ENCODE measurements around the gene TTC36.
"Not testable (repeated sequence)": the region's sequence is repeated elsewhere in the genome, so short reads cannot be mapped to it uniquely, and the experiment has no call there.

The TTC36 gene

DNA sequence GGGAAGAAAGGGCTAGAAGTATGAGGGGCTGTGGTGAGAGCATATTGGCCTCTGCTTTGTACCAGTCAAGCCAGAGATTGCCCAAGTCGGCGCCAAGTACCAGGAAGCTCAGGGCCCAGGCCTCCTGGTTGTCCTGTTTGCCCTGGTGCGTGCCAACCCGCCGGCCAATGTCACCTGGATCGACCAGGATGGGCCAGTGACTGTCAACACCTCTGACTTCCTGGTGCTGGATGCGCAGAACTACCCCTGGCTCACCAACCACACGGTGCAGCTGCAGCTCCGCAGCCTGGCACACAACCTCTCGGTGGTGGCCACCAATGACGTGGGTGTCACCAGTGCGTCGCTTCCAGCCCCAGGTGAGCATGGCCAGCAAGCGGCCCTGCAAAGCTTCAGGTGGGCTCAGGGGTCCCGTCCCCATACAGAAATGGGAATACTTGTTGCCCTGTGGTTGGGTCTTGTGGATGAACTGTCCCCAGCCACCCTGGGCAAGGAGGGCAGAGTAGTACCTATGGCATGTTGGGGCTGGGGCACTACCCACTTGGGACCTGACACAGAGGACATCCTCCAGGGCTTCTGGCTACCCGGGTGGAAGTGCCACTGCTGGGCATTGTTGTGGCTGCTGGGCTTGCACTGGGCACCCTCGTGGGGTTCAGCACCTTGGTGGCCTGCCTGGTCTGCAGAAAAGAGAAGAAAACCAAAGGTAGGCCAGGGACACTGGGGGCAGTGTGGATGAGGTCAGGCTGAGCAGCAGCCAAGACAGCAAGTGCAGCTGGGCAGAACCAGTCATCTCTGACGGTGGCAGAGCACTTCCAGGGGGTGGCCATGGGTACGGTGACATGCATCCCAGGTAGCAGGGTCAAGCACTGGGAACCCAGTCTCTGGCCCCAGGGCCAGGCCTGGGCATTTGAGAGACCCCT is 5.8 kb downstream of the TTC36 start:
- DNase-seq = no peak

DNA sequence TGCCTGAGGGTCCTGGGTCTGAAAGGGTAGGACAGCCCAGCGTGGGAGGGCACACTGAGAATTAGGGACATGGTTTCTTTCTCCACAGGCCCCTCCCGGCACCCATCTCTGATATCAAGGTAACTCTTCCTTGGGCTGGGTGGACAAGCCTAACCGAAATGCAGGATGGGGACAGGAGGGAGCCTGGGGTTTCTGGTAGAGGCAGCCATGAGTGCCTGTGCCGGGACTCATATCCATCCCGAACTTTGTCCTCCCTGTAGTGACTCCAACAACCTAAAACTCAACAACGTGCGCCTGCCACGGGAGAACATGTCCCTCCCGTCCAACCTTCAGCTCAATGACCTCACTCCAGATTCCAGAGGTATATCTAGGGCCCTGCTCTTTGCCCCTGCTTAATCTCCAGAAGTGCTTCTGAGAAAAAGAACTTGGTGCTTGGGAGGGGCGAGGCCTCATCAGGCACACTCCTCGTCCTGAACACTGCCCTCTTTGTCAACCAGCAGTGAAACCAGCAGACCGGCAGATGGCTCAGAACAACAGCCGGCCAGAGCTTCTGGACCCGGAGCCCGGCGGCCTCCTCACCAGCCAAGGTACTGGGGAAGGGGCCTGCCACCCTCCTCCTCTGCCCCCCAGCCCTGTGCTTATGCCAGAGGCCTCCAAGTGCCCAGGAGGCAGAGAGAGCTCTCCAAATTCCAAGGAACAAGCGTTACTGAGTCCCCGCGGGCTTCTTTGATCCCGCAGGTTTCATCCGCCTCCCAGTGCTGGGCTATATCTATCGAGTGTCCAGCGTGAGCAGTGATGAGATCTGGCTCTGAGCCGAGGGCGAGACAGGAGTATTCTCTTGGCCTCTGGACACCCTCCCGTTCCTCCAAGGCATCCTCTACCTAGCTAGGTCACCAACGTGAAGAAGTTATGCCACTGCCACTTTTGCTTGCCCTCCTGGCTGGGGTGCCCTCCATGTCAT is 6.8 kb downstream of the TTC36 start:
- no peak for DNase-seq

DNA sequence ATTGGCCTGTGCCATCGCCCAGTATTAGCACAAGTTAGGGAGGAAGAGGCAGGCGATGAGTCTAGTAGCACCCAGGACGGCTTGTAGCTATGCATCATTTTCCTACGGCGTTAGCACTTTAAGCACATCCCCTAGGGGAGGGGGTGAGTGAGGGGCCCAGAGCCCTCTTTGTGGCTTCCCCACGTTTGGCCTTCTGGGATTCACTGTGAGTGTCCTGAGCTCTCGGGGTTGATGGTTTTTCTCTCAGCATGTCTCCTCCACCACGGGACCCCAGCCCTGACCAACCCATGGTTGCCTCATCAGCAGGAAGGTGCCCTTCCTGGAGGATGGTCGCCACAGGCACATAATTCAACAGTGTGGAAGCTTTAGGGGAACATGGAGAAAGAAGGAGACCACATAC is 8.0 kb downstream of the TTC36 start:
- no peak for DNase-seq

DNA sequence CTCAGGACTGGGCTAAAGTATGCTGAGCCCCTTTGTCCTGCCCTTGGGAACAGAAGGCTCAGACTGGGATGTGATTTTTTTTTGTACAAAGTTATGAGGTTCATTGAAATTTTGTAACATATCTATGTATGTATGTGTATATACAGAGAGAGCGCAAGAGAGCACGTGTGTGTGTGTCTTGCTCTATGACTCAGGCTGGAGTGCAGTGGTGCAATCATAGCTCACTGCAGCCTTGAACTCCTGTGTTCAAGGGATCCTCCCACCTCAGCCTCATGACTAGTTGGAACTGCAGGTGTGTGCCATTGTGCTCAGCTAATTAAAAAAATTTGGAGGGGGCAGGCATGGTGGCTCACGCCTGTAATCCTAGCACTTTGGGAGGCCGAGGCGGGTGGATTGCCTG is 9.5 kb downstream of the TTC36 start:
- no peak for DNase-seq

DNA sequence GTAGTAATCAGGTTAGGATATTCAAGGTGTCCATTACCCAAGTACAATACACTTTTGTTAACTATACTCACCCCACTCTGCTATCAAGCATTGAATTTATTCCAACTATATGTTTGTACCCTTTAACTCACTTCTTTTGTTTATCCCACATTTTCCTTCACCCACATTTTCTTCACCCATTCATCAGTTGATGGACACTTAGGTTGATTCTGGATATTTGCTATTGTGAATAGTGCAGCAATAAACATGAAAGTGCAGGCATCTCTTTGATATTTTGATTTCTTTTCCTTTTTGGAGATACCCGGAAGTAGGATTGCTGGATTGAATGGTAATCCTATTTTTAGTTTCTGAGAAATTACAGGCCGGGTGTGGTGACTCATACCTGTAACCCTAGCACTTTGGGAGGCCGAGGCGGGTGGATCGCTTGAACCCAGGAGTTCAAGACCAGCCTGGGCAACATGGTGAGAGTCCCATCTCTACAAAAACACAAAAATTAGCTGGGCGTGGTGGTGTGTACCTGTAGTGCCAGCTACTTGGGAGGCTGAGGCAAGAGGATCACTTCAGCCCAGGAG is 10.2 kb downstream of the TTC36 start:
- DNase-seq = no peak

DNA sequence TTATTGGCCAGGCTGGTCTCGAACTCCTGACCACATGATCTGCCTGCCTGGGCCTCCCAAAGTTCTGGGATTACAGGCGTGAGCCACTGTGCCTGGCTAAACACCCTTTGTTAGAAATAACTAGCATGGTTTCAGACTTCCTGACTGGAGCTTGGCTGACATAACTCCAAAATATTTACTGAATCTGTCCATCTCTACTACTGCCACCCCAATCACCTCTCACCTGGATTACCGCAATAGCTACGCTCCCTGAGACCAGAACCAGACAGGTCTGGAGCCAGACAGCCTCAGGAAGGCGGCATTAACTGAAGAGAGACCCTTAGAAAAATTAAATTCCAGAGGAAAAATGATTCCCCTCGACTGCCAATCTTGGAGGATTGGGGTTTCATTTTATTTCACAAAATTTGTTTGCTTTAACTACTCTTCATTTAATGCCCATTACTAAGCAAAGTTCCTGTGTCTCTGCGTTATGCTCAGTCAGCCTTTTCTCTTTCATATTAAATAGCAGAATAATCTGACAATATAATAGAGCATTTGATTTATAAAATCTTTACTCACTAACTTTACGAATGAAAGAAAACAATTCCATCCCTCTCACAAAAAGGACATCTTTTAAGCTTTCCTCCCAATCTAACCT is 16.9 kb downstream of the TTC36 start:
- no peak for DNase-seq

DNA sequence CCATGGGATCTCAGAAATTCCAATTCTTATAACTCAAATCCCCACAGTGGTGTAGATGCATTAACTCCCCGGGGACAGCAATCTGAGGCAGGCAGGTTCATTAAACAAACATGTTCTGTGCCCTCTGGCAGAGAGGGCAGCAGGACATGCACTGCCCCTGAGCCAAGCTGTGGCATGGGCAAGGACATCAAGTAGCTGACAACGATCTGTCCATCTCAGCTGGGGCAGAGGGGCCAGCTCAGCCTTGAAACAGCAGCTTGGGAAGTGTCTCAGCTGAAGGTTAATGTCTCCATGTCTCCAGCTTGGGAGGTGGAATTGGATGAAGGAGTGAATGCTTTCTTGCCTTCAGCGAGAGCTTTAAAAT is 17.4 kb downstream of the TTC36 start:
- DNase-seq = no peak

DNA sequence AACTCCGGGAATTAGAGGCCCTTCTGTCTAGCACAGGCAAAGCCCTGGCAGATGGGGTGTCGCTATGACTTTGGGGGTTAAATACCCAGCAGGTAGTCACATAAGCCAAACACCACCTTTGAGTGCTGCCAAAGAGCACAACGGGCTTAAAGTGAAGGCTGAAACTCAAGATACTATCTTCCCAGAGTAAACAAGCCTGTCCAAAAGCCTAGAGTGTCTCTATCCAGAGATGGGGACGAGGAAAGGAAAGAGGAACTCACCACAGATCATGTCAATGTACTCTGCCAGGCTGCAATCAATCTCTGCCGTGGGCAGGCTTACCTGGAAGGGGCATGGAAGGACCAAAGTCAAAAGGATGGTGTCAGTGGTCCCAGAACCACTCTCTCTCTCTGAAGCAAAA is 18.3 kb downstream of the TTC36 start:
- no peak for DNase-seq

DNA sequence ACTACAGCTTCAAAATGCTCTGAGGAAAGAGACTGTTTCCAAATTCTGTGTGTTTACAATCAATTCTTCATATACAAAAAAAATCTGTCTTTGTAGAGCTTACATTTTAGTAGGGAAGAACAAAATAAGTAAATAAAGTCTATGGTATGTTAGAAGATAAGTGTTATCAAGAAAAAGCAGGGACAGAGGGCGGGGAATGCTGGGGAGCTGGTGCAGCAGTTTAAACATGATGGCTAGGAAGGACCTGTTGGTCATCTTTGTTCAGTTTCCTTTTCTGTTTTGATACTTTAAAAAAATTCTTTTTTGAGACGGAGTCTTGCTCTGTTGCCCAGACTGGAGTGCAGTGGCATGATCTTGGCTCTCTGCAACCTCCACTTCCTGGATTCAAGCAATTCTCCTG is 19.9 kb downstream of the TTC36 start:
- no peak for DNase-seq

DNA sequence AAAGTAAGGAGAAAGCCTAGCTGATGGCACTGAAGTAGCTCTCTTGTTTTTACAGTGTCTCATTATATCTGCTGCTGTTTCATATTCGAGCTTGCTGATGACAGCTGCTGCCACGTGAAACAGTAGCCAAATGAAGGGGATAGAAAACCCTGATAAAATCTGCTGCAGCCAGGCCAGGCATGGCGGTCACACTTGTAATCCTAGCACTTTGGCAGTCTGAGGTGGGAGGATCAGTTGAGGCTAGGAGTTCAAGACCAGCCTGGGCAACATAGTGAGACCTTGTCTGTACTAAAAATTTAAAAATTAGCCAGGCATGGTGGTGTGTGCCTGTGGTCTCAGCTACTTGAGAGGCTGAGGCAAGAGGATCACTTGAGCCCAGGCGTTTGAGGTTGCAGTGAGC is 25.1 kb downstream of the TTC36 start:
- DNase-seq = no peak

DNA sequence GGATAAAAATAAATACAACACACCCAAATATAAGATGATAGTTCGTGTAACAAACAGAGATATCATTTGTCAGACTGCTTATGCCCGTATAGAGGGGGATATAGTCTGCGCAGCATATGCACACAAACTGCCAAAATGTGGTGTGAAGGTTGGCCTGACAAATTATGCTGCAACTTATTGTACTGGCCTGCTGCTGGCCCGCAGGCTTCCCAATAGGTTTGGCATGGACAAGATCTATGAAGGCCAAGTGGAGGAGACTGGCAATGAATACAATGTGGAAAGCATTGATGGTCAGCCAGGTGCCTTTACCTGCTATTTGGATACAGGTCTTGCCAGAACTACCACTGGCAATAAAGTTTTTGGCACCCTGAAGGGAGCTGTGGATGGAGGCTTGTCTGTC is 33.5 kb downstream of the TTC36 start:
- DNase-seq = no peak

DNA sequence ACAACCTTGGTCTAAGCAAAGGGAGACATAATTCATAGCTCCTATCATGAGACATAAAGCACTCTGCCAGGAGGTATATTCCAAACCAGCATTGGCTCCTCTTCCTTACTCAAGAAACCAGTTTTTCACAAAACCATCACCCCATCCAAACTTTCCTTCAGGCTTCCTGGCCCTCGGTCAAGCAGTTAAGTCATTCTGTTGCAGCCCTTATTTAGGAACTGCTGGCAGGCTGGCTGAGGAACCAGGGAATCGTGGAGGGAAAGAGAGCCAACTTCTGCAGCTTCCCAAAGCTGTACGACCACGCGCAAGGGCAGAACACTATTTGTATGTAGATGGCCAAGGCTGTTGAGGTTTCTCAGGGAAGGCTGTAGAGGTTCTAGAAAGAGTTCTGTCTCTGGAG is 37.8 kb downstream of the TTC36 start:
- DNase-seq = no peak

DNA sequence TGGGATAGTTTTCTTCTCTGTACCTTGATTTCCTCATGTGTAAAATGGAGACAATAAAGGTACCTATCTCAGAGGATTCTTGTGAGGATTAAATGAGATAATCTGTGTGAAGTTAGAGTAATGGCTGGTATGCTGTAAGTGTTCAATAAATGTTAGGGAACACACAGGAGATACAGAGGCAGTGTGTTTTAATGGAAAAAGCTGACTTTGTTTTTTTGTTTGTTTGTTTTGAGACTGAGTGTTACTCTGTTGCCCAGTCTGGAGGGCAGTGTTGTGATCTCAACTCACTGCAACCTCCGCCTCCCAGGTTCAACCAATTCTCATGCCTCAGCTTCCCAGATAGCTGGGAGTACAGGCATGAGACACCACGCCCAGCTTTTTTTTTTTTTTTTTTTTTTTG is 42.4 kb downstream of the TTC36 start:
- DNase-seq = no peak

DNA sequence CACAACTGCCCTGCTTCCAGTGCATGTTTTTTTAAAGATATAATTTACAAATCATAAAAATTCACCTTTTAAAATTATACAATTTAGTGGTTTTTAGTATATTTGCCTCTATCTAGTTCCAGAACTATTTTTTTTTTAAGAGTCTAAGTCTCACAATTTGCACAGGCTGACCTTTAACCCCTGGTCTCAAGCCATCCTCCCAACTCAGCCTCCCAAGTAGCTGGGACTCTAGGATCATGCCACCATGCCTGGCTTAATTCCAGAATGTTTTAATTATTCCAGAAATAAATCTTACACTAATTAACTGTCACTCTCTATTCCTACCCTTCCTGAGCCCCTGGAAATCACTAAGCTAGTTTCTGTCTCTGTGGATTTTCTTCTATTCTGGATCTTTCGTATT is 43.5 kb downstream of the TTC36 start:
- DNase-seq = no peak

DNA sequence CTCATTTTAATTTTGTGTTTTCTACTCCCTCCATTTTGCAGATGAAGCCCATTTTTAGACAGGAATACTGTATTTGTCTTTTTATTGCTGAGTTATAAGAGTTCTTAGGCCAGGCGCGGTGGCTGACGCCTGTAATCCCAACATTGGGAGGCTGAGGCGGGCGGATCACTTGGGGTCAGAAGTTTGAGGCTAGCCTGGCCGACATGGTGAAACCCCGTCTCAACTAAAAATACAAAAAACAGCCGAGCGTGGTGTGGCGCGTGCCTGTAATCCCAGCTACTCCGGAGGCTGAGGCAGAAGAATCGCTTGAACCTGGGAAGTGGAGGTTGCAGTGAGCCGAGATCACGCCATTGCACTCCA is 44.4 kb downstream of the TTC36 start:
- DNase-seq = peak; percentile 44

DNA sequence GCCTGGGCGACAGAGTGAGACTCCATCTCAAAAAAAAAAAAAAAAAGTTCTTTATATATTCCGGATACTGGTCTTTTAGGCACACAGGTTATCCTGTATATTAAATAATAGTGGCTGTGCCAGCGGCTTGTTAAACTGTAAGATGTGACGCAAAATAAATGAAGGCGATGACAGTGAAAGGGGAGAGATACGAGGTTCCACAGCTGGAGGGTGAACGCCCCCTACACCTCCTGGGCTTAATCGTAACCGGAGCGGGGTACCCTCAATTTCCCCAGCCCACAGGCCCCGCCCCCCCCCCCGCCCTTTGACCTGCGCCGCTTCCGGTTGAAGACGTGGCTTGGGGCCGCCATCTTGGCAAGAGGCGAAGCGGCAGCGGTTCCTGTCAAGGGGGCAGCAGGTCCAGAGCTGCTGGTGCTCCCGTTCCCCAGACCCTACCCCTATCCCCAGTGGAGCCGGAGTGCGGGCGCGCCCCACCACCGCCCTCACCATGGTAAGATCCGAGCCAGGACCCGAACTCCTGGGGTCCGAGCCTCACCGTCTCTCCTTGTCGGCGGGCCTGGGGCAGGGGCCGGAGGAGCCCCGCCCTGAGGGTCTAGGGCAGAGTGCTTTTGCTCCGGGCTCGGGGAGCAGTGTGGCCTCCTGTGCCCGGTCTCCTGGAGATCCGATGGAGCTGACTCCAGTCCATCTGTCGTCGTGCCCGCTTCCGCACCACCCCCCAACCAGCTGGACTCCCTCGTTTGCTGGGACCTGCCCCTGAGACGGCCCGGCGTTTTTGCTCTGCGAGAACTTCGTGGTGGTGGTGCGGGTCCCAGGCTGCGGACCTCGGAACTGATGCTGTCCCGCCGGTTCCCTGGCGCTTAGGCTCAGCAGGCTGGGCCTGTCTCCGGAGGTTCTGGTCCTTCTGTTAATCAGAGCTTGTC is 45.0 kb downstream of the TTC36 start, which contains the start of gene ARCN1:
Gene ARCN1, plus strand, starts transcription at position 349 of the 920 bp plus-strand sequence. Its CDS starts 139 bp downstream, at position 488.
- peak; percentile 94 for DNase-seq

DNA sequence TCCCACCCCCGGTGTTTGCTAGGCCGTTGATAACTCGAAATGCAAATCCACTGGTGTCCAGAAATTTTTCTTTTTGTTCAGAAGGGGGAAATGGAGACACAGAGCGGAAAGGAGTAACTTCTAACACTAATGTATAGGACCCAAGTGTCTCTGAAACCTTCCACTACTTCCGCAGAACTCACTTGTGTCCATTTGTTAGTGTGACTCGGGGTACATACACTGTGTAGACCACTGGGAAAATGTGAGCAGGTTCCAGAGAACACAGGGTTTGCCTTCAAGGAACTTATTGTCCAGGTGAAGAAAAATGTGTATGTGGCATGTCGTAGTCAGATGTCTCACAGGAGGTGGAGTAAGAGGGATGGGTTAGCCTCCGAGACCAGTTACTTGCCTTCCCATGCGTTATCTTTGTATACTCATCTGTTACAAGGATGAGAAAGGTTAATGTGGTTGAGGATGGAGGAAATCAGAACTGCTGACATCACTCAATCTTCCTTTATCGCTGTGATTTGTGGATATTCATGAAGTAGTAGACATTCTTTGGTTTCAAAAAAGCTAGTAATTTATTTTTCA is 45.8 kb downstream of the TTC36 start:
- DNase-seq = peak; percentile 67

DNA sequence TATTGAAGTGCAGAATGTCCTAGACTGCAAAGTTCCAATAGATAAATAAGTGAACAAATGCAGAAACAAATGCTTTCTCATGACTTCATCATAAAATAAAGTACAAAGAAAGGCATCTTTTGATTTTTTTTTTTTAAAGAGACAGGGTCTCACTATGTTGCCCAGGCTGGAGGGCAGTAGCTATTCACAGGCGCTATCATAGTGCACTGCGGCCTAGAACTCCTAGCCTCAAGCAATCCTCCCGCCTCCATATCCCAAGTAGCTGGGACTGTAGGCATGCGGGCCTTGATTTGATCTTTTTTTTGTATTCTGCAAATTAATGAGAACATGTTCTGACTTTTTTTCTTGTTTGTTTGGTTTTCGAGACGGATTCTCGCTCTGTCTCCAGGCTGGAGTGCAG is 47.4 kb downstream of the TTC36 start:
- no peak for DNase-seq

DNA sequence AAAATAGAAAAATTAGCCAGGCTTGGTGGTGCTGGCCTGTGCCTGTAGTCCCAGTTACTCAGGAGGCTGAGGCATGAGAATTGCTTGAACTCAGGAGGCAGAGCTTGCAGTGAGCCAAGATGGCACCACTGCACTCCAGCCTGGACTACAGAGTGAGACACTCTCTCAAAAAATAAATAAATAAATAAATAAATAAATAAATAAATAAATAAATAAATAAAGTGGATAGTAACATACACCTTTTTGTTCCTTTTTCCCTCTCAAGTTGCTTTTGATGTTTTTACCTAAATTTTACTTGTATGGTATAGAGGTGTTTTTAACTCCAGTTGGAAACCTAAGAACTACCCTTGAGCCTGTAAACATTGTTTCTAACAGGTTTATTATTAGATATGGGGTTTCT is 50.7 kb downstream of the TTC36 start:
- not testable (repeated sequence) for DNase-seq

Measured in eye (tissue), 1 donor.